BE2C (cell line): ENCODE measurements around the gene KAZN.

ENCODE experiments used
- DNase-seq: peaks from one replicate; pipeline ENCODE4 v3.0.0-alpha.2; 2020
- H3K27me3 ChIP-seq: fragments of 250-450 bp; sonication (Bioruptor Pico); 2 replicates; pipeline ENCODE4 v1.5.1; 2020; ENCODE audit warnings: mild to moderate bottlenecking
- H3K36me3 ChIP-seq: fragments of 250-450 bp; sonication (Bioruptor Pico); 2 replicates; pipeline ENCODE4 v1.5.1; 2020; ENCODE audit warnings: mild to moderate bottlenecking
- H3K4me1 ChIP-seq: fragments of 250-450 bp; sonication (Bioruptor Pico); 2 replicates; pipeline ENCODE4 v1.5.1; 2020
- H3K4me3 ChIP-seq: 2 replicates; pipeline ENCODE4 v1.5.1; 2011; ENCODE audit warnings: low read depth, low read length
- H3K9me3 ChIP-seq: fragments of 250-450 bp; sonication (Bioruptor Pico); 2 replicates; pipeline ENCODE4 v1.5.1; 2020
- CTCF ChIP-seq: IDR thresholded peaks from 2 replicates; pipeline ENCODE4 v1.5.1; 2012; ENCODE audit warnings: mild to moderate bottlenecking, low read depth, low read length

Gene KAZN

GRCh38 chr1:15053153-15053552, 454.7 kb downstream of the KAZN start:
- H3K4me3 ChIP-seq, result no peak overlapping the region
- H3K4me1 ChIP-seq, result no peaks in the 10 kb centered on the region
- H3K27me3 ChIP-seq, result no peaks in the 10 kb centered on the region
- H3K9me3 ChIP-seq, result no peaks in the 10 kb centered on the region
- TF ChIP-seq CTCF, result no peak
- no peaks in the 10 kb centered on the region for H3K36me3 ChIP-seq
- DNase-seq, result no peak

- H3K36me3 ChIP-seq, result no peaks in the 10 kb centered on the region
- TF ChIP-seq CTCF, result no peak
- no peak for DNase-seq
- no peaks in the 10 kb centered on the region for H3K4me1 ChIP-seq
- no peak overlapping the region for H3K4me3 ChIP-seq
- H3K9me3 ChIP-seq, result no peaks in the 10 kb centered on the region
- no peaks in the 10 kb centered on the region for H3K27me3 ChIP-seq
Measured at GRCh38 chr1:15055736-15056415, 457.4 kb downstream of the KAZN start.

GRCh38 chr1:15056515-15057285, 458.2 kb downstream of the KAZN start:
- Histone ChIP-seq H3K36me3 (no peaks in the 10 kb centered on the region), H3K4me3 (no peak overlapping the region), H3K9me3 (no peaks in the 10 kb centered on the region), H3K4me1 (no peaks in the 10 kb centered on the region), H3K27me3 (no peaks in the 10 kb centered on the region)
- DNase-seq, result no peak
- TF ChIP-seq CTCF, result no peak

- no peak for DNase-seq
- Histone ChIP-seq H3K36me3 (no peaks in the 10 kb centered on the region), H3K4me3 (no peak overlapping the region), H3K27me3 (no peaks in the 10 kb centered on the region), H3K4me1 (no peaks in the 10 kb centered on the region), H3K9me3 (no peaks in the 10 kb centered on the region)
- TF ChIP-seq CTCF, result no peak
Measured at GRCh38 chr1:15057834-15058233, 459.3 kb downstream of the KAZN start.

GRCh38 chr1:15058261-15058660, 459.8 kb downstream of the KAZN start:
- no peak for TF ChIP-seq CTCF
- DNase-seq, result no peak
- Histone ChIP-seq H3K27me3 (no peaks in the 10 kb centered on the region), H3K4me1 (no peaks in the 10 kb centered on the region), H3K36me3 (no peaks in the 10 kb centered on the region), H3K9me3 (no peaks in the 10 kb centered on the region), H3K4me3 (no peak overlapping the region)

- H3K36me3 ChIP-seq, result no peaks in the 10 kb centered on the region
- no peak overlapping the region for H3K4me3 ChIP-seq
- H3K27me3 ChIP-seq, result no peaks in the 10 kb centered on the region
- TF ChIP-seq CTCF, result no peak
- DNase-seq, result no peak
- no peaks in the 10 kb centered on the region for H3K9me3 ChIP-seq
- H3K4me1 ChIP-seq, result no peaks in the 10 kb centered on the region
Measured at GRCh38 chr1:15060104-15060503, 461.6 kb downstream of the KAZN start.
